ENCODE data around the gene KCNN3.

Gene KCNN3

GRCh38 chr1:154859151-154859785 is 10.8 kb downstream of the KCNN3 start:
- DNase-seq, result no peak

- no peak for DNase-seq
These were observed 12.5 kb downstream of the KCNN3 start for GRCh38 chr1:154857441-154858215.

GRCh38 chr1:154857022-154857421 is 13.1 kb downstream of the KCNN3 start:
- DNase-seq, result no peak

- no peak for DNase-seq
These were observed 13.5 kb downstream of the KCNN3 start for GRCh38 chr1:154856544-154856943.

- DNase-seq, result no peak
These were observed 14.0 kb downstream of the KCNN3 start for GRCh38 chr1:154856049-154856448.

- DNase-seq, result no peak
These were observed 14.8 kb downstream of the KCNN3 start for GRCh38 chr1:154855186-154855851.

GRCh38 chr1:154852845-154853244 is 17.2 kb downstream of the KCNN3 start:
- DNase-seq, result no peak

GRCh38 chr1:154851392-154852177 is 18.5 kb downstream of the KCNN3 start:
- no peak for DNase-seq

GRCh38 chr1:154849645-154850131 is 20.4 kb downstream of the KCNN3 start:
- no peak for DNase-seq

GRCh38 chr1:154848983-154849382 is 21.1 kb downstream of the KCNN3 start:
- no peak for DNase-seq

- DNase-seq, result no peak
These were observed 22.2 kb downstream of the KCNN3 start for GRCh38 chr1:154847891-154848290.

GRCh38 chr1:154846565-154847442 is 23.3 kb downstream of the KCNN3 start:
- no peak for DNase-seq

- DNase-seq, result no peak
These were observed 24.2 kb downstream of the KCNN3 start for GRCh38 chr1:154845879-154846278.

GRCh38 chr1:154845174-154845573 is 24.9 kb downstream of the KCNN3 start:
- no peak for DNase-seq

GRCh38 chr1:154844297-154844681 is 25.8 kb downstream of the KCNN3 start:
- DNase-seq, result no peak

GRCh38 chr1:154843636-154844296 is 26.3 kb downstream of the KCNN3 start:
- DNase-seq, result no peak

GRCh38 chr1:154842635-154843034 is 27.4 kb downstream of the KCNN3 start:
- DNase-seq, result no peak

GRCh38 chr1:154841384-154841783 is 28.7 kb downstream of the KCNN3 start:
- no peak for DNase-seq

GRCh38 chr1:154840269-154841176 is 29.6 kb downstream of the KCNN3 start:
- no peak for DNase-seq

GRCh38 chr1:154839691-154840090 is 30.4 kb downstream of the KCNN3 start:
- DNase-seq, result no peak

Data from hematopoietic multipotent progenitor cell treated with erythropoietin and hydrocortisone succinate and interleukin-3 and kit ligand, for 8 days (in vitro differentiated cells).